K562 (cell line): ENCODE data around the gene MLXIPL. TPM values are rescaled to one million over a fixed set of nuclear protein-coding genes. Genes with fewer than 3 reads are reported as not detected.

Experiments used
- ATAC-seq: fragments of 200-7000 bp; cut with Tn5 transposase; 3 replicates; pipeline ENCODE4 v1.9.1; 2020; ENCODE audit warnings: moderate library complexity
- BruUV-seq: library from RNA; stranded (reverse); fragments of 400-500 nt; replicated peaks from 2 replicates; lab custom pipeline; 2021; lab: Mats Ljungman, UMichigan
- CTCF ChIA-PET: fragments of 300-600 bp; formaldehyde crosslinking; extraction: SDS; loops from one replicate; lab custom pipeline; 2021; ENCODE audit warnings: low intra/inter-chr PET ratio; lab: Yijun Ruan, JAX
- POLR2A ChIA-PET: fragments of 300-600, 350-650 bp; sonication (Branson Sonifier 250); formaldehyde crosslinking; extraction: SDS; loops from one replicate; lab custom pipeline; 2021; ENCODE audit warnings: antibody characterized with exemption, inconsistent platforms; lab: Yijun Ruan, JAX
- DNase-seq, 4 experiments: peaks; one replicate each; pipeline versions ENCODE4 v3.0.0 to v3.0.0-alpha.2; 2011 to 2018; ENCODE audit warnings: low spot score in 3 of 4, mixed read lengths in 3 of 4; ENCODE audit errors: extremely low read depth in 1 of 4
- FAIRE-seq: peaks from 2 replicates; lab custom pipeline; 2011; peaks lifted over from hg19 to GRCh38; lab: Jason Lieb, UNC
- H2AFZ ChIP-seq: 2 replicates; pipeline ENCODE4 v1.6.0; 2011; ENCODE audit warnings: low read depth, low read length, control low read depth, inconsistent platforms
- H3K27ac ChIP-seq: fragments of 200-600 bp; 3 replicates; pipeline ENCODE4 v1.8.0; 2011; ENCODE audit warnings: low read depth, mild to moderate bottlenecking, control low read depth, inconsistent platforms, low read length, moderate library complexity, mixed read lengths; ENCODE audit errors: extremely low read depth
- H3K27me3 ChIP-seq, 2 experiments: fragments of 300-600 bp in 1 of 2; 2 replicates in 1 of 2; 3 replicates in 1 of 2; pipeline versions ENCODE4 v1.6.0 to v1.8.0; 2011; ENCODE audit warnings: inconsistent platforms in 2 of 2, low read length in 2 of 2, mild to moderate bottlenecking in 1 of 2, mixed read lengths in 1 of 2, moderate library complexity in 1 of 2; ENCODE audit not compliant: control insufficient read depth in 2 of 2, insufficient read depth in 2 of 2
- H3K36me3 ChIP-seq: fragments of 300-600 bp; 3 replicates; pipeline ENCODE4 v1.8.0; 2011; ENCODE audit warnings: mild to moderate bottlenecking, low read length, inconsistent platforms; ENCODE audit not compliant: control insufficient read depth, insufficient read depth
- H3K4me1 ChIP-seq, 2 experiments: fragments of 200-600 bp in 1 of 2; replicated peaks in 1 of 2; 2 replicates in 1 of 2; 3 replicates in 1 of 2; pipeline versions ENCODE4 v1.5.1 to v1.8.0; 2011; ENCODE audit warnings: inconsistent platforms in 2 of 2, low read length in 2 of 2, mild to moderate bottlenecking in 1 of 2, mixed read lengths in 1 of 2, moderate library complexity in 1 of 2; ENCODE audit not compliant: control insufficient read depth in 2 of 2, insufficient read depth in 2 of 2
- H3K4me2 ChIP-seq: 2 replicates; pipeline ENCODE4 v1.6.1; 2011; ENCODE audit warnings: low read length, control low read depth, inconsistent platforms, mixed read lengths; ENCODE audit not compliant: insufficient read depth
- H3K4me3 ChIP-seq: fragments of 200-600 bp; sonication (generic), shearing (Covaris generic); 2 replicates; pipeline ENCODE4 v1.5.1; 2016; ENCODE audit warnings: control low read depth, inconsistent platforms
- H3K79me2 ChIP-seq: fragments of 200-600 bp; 3 replicates; pipeline ENCODE4 v1.8.0; 2011; ENCODE audit warnings: low read length, inconsistent platforms; ENCODE audit not compliant: control insufficient read depth, insufficient read depth
- H3K9ac ChIP-seq, 2 experiments: 2 replicates each; pipeline versions ENCODE4 v1.6.0 to v1.6.1; 2011; ENCODE audit warnings: low read depth in 2 of 2, low read length in 2 of 2, control low read depth in 1 of 2, inconsistent platforms in 1 of 2, mild to moderate bottlenecking in 1 of 2, mixed read lengths in 1 of 2; ENCODE audit not compliant: insufficient read depth in 1 of 2
- H3K9me1 ChIP-seq: one replicate; pipeline ENCODE4 v1.6.0; 2011; ENCODE audit warnings: inconsistent platforms, mild to moderate bottlenecking, low read length, moderate library complexity; ENCODE audit not compliant: control insufficient read depth, insufficient read depth
- H3K9me3 ChIP-seq: replicated peaks from 2 replicates; pipeline ENCODE4 v1.5.1; 2011; ENCODE audit warnings: low read depth, low read length, inconsistent platforms; ENCODE audit not compliant: control insufficient read depth, insufficient read depth
- H4K20me1 ChIP-seq: replicated peaks from 2 replicates; pipeline ENCODE4 v1.6.1; 2011; ENCODE audit warnings: low read length, inconsistent platforms, mixed read lengths; ENCODE audit not compliant: control insufficient read depth, insufficient read depth
- CEBPG ChIP-seq, 3 experiments: fragments of 200-800 bp in 1 of 3; sonication (Bioruptor generic) in 1 of 3; sonication (generic) in 1 of 3; formaldehyde crosslinking in 1 of 3; IDR thresholded peaks in 2 of 3; conservative IDR thresholded peaks in 1 of 3; 2 replicates each; pipeline versions ENCODE4 v1.6.1 to v1.8.0; 2016 to 2022; ENCODE audit warnings: missing compliant biosample characterization in 2 of 3, missing genetic modification characterization in 2 of 3, mild to moderate bottlenecking in 1 of 3, missing genetic modification reagents in 1 of 3
- FOSL1 ChIP-seq: fragments of 200-800 bp; sonication (Bioruptor generic); conservative IDR thresholded peaks from 2 replicates; pipeline ENCODE4 v1.6.1; 2016; ENCODE audit warnings: missing genetic modification characterization, missing compliant biosample characterization
- JUND ChIP-seq, 2 experiments: IDR thresholded peaks; 2 replicates in 1 of 2; 3 replicates in 1 of 2; pipeline ENCODE4 v1.6.1; 2011; ENCODE audit warnings: borderline replicate concordance in 2 of 2, low read depth in 2 of 2, low read length in 2 of 2, improper control_type of control experiment in 1 of 2, missing biosample characterization in 1 of 2, missing genetic modification characterization in 1 of 2, missing genetic modification reagents in 1 of 2
- KAT7 ChIP-seq: sonication (generic); formaldehyde crosslinking; IDR thresholded peaks from 2 replicates; pipeline ENCODE4 v1.8.0; 2022; ENCODE audit warnings: missing genetic modification reagents, mild to moderate bottlenecking, borderline replicate concordance
- SNIP1 ChIP-seq: fragments of 450-650 bp; IDR thresholded peaks from 2 replicates; pipeline ENCODE4 v1.7.1; 2017; ENCODE audit warnings: low read depth, mild to moderate bottlenecking
- ZNF445 ChIP-seq: fragments of 250-450 bp; sonication (Bioruptor Pico); IDR thresholded peaks from 2 replicates; pipeline ENCODE4 v1.4.0; 2020; ENCODE audit warnings: low read depth, mild to moderate bottlenecking, moderate library complexity
- ZNF589 ChIP-seq: fragments of 200-800 bp; sonication (Bioruptor generic); IDR thresholded peaks from 2 replicates; pipeline ENCODE4 v1.6.1; 2016; ENCODE audit warnings: low read depth, missing genetic modification characterization, missing compliant biosample characterization
- WGBS: fragments of 100-300 bp; shearing (Covaris generic); methylation state at CpG from one replicate; pipeline ENCODE4 v1.1.6; 2016; ENCODE audit warnings: low coverage, mixed read lengths; ENCODE audit not compliant: insufficient coverage; ENCODE audit errors: missing lambda C conversion rate; 5-methylcytosine and 5-hydroxymethylcytosine counted together
- in situ Hi-C: fragments of 300-500 bp; cut with MboI; formaldehyde crosslinking; loops from 4 replicates; pipeline ENCODE4 v1.15.0; 2018; ENCODE audit warnings: inconsistent platforms, mixed read lengths
- intact Hi-C: fragments of 100-400 bp; cut with micrococcal nuclease; formaldehyde crosslinking; loops from 2 replicates; pipeline ENCODE4 v1.14.2; 2022
- polyA plus RNA-seq, 8 experiments: library from polyadenylated mRNA; depleted of rRNA in 4 of 8; stranded (reverse) in 5 of 8; unstranded in 3 of 8; fragments of >200 nt; fragmentation: Nextera tagmentation in 2 of 8; fragmentation: Illumina TruSeq in 1 of 8; extraction: Ambion mirVana in 2 of 8; extraction: Trizol in 1 of 8; gene quantifications; 2 replicates each; pipeline versions ENCODE4 v1.2.1 to v1.2.3, GENCODE V29; 2011 to 2014; ENCODE audit warnings: inconsistent platforms in 1 of 8, missing spikeins in 1 of 8
- total RNA-seq, 7 experiments: library from RNA; depleted of rRNA in 6 of 7; stranded (reverse); fragments of >200 nt in 6 of 7; fragmentation: Illumina TruSeq in 2 of 7; extraction: Trizol in 2 of 7; gene quantifications; 2 replicates each; pipeline versions ENCODE4 v1.2.1 to v1.2.3, GENCODE V29; 2011 to 2021; ENCODE audit warnings: low replicate concordance in 1 of 7
- TF ChIP-seq, protein P1 (sequence below), 3 experiments: fragments of 200-800 bp in 1 of 3; sonication (Bioruptor generic) in 1 of 3; sonication (generic) in 1 of 3; formaldehyde crosslinking in 1 of 3; IDR thresholded peaks; 2 replicates each; pipeline versions ENCODE4 v1.6.1 to v1.8.0; 2016 to 2022; ENCODE audit warnings: mild to moderate bottlenecking in 2 of 3, missing compliant biosample characterization in 2 of 3, missing genetic modification characterization in 2 of 3, missing genetic modification reagents in 1 of 3
- TF ChIP-seq, protein P2 (sequence below), 2 experiments: fragments of 450-650 bp in 1 of 2; sonication (generic) in 1 of 2; formaldehyde crosslinking in 1 of 2; IDR thresholded peaks in 1 of 2; conservative IDR thresholded peaks in 1 of 2; 2 replicates each; pipeline versions ENCODE4 v1.6.1 to v1.8.1; 2016 to 2023; ENCODE audit warnings: mild to moderate bottlenecking in 2 of 2, moderate library complexity in 2 of 2, inconsistent platforms in 1 of 2, missing genetic modification reagents in 1 of 2

MLXIPL gene
- total and polyA plus RNA-seq, 9 of the 15 experiments (the other 6 are each of a cell fraction or from before 2014, with no cell fraction given): 0.11 to 18.4 (median 1.4) TPM

DNA sequence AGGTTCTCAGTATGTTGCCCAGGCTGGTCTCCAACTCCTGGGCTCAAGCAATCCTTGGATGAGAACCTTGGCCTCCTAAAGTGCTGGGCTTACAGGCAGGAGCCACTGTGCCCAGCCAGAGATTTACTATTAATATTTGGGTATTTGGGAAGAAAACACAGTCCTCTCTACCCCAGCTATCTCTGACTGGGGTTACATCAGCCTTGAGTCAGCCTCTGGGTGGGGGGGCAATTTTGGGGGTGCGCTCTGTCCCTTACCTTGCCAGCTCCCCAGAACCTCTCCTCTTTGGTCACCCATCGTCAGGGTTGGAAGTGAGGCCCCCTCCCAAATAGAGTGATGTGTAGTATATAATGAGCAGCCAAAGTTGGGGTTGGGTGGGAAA lies 1.8 kb downstream of the MLXIPL start:
- no peaks in the 10 kb centered on the region for H3K9me3 ChIP-seq
- peak overlapping the region; percentile 68; the same call in 1 of the 2 replicates for H3K4me3 ChIP-seq
- in situ Hi-C loops (no loop called here), intact Hi-C loops (no loop called here)
- H3K9ac ChIP-seq: peak overlapping the region; percentile 75 to 100; a peak in 2 of 4 replicates
- ATAC-seq: peak; percentile 0; the same call in 1 of the 3 replicates
- H3K27me3 ChIP-seq: peaks cover 2 to 11% of the 10 kb centered on the region in 2 experiments
- no TSS peak for BruUV-seq
- ChIA-PET CTCF (no interaction called here), POLR2A (interaction anchor here (0.6 to 0.7 kb wide), 4 partner anchors 69 to 921 kb away, joined by 3 read pairs; no protein-coding TSS in a partner anchor)
- no peak overlapping the region for H3K27ac ChIP-seq
- H2AFZ ChIP-seq: peak overlapping the region; percentile 98
- no peaks in the 10 kb centered on the region for H3K9me1 ChIP-seq
- TF ChIP-seq, protein P1, sequence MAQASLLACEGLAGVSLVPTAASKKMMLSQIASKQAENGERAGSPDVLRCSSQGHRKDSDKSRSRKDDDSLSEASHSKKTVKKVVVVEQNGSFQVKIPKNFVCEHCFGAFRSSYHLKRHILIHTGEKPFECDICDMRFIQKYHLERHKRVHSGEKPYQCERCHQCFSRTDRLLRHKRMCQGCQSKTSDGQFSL (CRISPR knock-in tag; IDR thresholded peaks at IDR 0.05): peak; percentile 86; the same call in 1 of the 2 replicates
- TF ChIP-seq, protein P1 (tag; IDR thresholded peaks at IDR 0.05): peak in 1 of 2 experiments; percentile 85; a peak in 2 of 4 replicates
- TF ChIP-seq JUND (IDR thresholded peaks at IDR 0.05; ENCODE audit: borderline replicate concordance, low read depth, low read length) (peak; percentile 39; the same call in 1 of the 2 replicates), JUND (tag; IDR thresholded peaks at IDR 0.05; ENCODE audit: borderline replicate concordance, low read depth, low read length) (no peak), FOSL1 (peak; percentile 59), ZNF589 (CRISPR knock-in tag) (peak; percentile 72; the same call in 1 of the 2 replicates), KAT7 (CRISPR knock-in tag) (0 out of 2 replicates have a peak, but pooled peaks have one; percentile 35), SNIP1 (no peak), ZNF445 (CRISPR knock-in tag) (no peak), CEBPG (CRISPR knock-in tag; IDR thresholded peaks at IDR 0.05) (no peak), CEBPG (tag; conservative IDR thresholded peaks at IDR 0.05 in 1 of 2, IDR thresholded peaks at IDR 0.05 in 1 of 2) (peak in 1 of 2 experiments; percentile 85; a peak in 2 of 4 replicates)
- TF ChIP-seq, protein P2, sequence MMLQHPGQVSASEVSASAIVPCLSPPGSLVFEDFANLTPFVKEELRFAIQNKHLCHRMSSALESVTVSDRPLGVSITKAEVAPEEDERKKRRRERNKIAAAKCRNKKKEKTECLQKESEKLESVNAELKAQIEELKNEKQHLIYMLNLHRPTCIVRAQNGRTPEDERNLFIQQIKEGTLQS (IDR thresholded peaks at IDR 0.05): peak; percentile 78; the same call in 1 of the 2 replicates
- TF ChIP-seq, protein P2 (CRISPR knock-in tag; conservative IDR thresholded peaks at IDR 0.05): no peak
- H3K4me1 ChIP-seq: peaks cover 24 to 35% of the 10 kb centered on the region in 2 experiments
- no peak for FAIRE-seq
- no peak for DNase-seq
- H3K79me2 ChIP-seq: no peaks in the 10 kb centered on the region
- H3K36me3 ChIP-seq: no peaks in the 10 kb centered on the region
- H3K4me2 ChIP-seq: peak overlapping the region; percentile 85
- 10% methylated on average over 2 of the region's 2 CpGs for WGBS
- no peaks in the 10 kb centered on the region; the same call in 1 of the 2 replicates for H4K20me1 ChIP-seq
